GM21786 (cell line): ENCODE measurements around the gene TEDC1.

Experiments
- ATAC-seq: cut with Tn5 transposase; IDR thresholded peaks from one replicate; pipeline ENCODE4 v1.9.1; 2021; ENCODE audit not compliant: unreplicated experiment

TEDC1 gene

GRCh38 chr14:105484069-105484996 lies 6.7 kb upstream of the TEDC1 start:
- no peak for ATAC-seq

DNA sequence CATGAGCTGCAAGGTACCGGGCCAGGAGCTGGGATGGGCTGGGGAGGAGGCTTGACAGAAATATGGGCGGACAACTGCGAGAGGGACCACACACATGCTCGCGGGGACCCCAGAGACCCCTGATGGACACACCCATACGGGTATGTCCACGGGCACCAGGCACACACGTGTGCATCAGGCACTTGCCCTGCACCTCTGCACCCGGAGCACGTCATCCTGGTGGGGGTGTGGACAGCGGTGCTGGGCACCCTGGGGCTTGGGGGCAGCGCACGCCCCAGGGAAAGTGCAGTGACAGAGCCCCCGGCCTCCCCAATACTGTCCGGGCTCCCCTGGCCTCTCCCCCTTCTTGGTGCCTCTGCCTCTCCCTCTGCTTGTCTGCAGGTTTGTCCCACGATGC lies 6.1 kb upstream of the TEDC1 start:
- no peak for ATAC-seq

DNA sequence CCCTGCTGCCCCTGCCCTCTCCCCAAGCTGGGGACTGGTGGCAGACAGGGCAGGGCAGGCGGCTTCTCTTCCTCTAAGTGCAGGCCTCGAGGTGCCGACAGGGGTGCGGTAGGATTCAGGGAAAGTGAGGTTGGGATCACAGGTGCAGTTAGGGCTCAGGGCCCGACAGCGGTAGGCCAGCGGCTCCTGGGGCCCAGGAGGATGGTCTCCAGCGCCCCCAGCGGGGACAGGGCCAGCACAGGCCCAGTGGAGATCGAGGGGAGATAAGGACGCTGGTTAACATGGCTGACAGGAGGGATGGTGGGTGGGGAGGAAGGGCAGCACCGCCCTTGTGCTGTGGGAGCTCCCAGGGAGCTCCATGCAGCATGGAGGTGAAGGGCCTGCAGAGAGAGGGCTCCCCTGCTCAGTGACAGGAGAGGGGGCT lies 5.3 kb upstream of the TEDC1 start:
- ATAC-seq: no peak

GRCh38 chr14:105486163-105486973 lies 4.7 kb upstream of the TEDC1 start, which contains the start of gene CRIP1:
CRIP1 (plus strand) TSS chr14:105486886; CDS start chr14:105487260, 374 bp downstream.
- no peak for ATAC-seq

- no peak for ATAC-seq
Measured at GRCh38 chr14:105486974-105487448, 4.0 kb upstream of the TEDC1 start.

DNA sequence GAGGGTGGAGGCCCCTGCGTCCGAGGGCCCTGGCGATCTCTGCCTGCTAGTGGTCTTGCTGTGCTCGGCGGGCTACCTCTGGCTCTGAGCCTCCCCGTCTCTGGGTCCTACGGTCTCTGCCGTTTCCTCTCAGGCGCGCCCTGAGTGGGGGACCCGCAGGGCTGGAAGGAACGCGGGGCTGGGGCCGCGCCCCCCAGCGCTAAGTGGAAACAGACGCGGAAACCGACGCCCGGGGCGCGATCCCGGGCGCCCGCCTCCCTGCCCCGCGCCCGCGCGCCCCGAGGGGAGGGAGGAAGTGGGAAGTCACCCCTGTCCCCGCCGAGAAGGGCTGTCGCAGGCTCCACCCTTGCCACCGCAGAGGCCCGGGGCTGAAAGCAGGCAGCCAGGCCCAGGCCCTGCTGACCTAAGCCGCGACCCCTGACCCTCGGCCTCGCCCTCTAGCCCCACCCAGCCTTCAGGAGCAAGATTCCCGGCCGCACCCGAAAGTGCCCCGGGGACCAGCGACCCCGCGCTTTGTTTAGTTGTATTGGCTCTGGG lies 3.5 kb upstream of the TEDC1 start:
- no peak for ATAC-seq

DNA sequence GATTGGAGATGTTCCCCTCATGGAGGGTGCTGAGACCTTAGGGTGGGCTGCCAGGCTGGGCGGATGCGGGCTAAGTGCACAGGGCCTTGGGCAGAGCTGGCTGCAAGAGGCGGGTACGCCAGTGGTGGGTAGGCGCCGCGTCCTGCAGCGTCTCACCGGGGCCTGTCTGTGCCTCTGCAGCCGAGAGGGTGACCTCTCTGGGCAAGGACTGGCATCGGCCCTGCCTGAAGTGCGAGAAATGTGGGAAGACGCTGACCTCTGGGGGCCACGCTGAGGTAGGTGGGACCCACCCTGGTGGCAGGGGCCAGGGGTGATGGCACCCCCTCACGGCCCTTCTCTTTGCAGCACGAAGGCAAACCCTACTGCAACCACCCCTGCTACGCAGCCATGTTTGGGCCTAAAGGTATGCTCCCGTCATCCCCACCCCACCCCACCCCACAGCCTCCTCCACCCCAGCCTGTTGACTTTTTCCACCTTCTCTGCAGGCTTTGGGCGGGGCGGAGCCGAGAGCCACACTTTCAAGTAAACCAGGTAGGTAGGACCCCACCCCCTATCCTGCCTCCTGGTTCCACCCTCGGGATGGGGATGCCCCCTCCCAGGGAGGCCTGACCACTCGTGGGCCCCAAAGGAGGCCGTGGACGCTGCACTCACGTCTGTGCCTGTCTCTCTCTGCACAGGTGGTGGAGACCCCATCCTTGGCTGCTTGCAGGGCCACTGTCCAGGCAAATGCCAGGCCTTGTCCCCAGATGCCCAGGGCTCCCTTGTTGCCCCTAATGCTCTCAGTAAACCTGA lies 2.9 kb upstream of the TEDC1 start:
- no peak for ATAC-seq

- no peak for ATAC-seq
Measured at GRCh38 chr14:105488781-105489541, 2.1 kb upstream of the TEDC1 start.

- no peak for ATAC-seq
Measured at GRCh38 chr14:105489542-105490266, 1.3 kb upstream of the TEDC1 start.

GRCh38 chr14:105490267-105490571 lies 827 bp upstream of the TEDC1 start:
- no peak for ATAC-seq

- ATAC-seq: no peak
Measured at GRCh38 chr14:105491366-105491973, 424 bp downstream of the TEDC1 start.

DNA sequence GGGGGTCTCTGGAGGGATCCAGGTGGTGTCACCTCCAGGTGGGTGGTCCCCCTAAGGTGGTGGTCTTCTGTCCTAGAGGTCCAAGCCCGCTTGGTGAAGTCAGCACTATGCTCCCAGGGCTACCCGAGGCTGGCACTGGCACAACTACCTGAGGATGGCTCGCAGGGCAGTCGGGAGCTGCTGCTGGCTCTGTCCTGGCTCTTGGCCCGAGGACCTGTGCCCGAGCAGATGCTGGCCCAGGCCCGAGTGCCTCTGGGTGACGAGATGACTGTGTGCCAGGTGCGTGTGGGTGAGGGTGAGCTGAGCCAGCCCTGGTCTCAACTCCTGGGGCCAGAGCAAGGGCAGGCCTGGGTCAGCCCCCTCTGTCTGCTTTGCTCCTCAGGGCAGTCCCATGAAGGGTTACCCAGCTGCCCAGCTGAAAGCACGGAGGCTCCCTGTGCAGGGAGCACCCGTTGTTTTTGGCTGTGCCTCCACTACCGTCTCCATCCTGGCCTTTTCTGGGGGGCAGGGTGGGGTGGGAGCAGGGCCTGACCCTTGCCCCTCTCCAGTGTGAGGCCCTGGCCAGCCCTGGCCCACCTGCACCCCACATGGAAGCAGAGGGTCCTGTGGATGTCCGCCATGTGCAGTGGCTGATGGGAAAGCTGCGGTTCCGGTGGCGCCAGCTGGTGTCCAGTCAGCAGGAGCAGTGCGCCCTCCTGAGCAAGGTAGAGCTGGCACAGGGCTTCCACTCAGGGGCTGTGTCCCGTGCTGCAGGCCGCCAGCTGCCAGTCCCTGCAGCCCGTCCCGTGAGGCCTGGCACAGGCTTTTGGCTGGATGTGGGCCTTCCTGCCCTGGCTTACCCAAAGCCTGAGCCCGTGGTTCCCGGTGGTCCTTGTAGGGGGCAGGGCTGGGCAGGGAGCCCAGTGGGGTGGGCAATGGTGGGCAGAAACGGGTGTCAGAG lies 1.3 kb downstream of the TEDC1 start:
- no peak for ATAC-seq

DNA sequence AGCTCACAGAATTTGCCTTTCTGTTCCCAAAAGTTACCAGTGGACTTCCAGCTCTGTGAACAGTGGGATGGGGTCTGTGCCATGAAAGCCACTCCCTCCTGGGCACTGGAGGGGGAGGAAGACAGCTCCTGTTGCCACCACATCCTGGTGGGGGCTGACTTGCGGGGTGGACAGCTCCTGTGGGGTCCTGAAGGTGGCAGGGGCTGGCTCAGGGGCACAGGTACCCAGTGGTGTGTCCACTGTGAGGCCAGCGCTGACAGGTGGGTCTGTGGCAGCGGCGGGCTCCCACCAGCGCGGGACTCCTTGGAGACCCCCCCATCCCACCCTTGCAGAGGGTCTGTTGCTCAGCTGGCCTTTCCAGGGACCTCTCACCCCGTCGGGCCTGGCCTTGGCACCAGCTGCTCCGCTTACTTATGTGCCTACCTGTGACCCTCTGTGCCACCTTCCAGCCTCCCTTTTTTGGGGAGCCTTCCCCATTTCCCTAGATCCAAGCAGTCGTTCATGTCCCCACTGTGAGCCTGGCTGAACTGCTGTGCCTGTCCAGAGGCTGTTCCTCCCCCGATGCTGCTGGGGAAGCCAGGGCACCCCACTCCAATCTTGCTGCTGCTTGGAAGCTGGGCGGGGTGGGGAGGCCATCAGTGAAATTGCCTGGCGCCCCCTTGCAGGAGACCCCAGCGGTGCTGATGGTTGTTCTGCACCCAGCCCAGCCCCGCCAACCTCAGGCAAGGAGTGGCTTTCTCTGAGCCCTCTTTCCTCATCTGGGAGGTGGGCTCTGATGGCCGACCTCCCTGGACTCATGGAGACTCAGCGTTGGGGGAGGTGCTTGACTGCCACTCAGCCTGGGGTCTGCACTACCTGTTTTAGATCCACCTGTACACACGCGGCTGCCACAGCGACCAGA lies 2.2 kb downstream of the TEDC1 start:
- no peak for ATAC-seq

- no peak for ATAC-seq
Measured at GRCh38 chr14:105493921-105494605, 3.0 kb downstream of the TEDC1 start.

DNA sequence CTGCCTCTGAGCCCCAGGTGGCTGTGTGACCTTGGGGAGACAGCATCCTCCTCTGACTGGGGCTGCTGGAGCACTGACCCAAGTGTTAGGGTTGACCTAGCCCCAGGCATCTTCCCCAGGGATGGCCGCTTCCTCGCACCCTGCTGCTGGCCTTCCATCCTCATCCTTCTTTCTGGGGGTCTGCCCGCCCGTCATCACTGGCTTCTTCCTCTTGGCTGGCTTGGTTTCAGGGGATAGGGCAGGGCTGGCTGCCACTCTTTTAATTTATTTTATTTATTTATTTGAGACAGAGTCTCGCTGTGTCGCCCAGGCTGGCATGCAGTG lies 3.5 kb downstream of the TEDC1 start:
- ATAC-seq: no peak
